Psoas muscle (tissue), 8 donors: ENCODE measurements around the gene ELOA. TPM values are rescaled to one million over a fixed set of nuclear protein-coding genes. Genes with fewer than 3 reads are reported as not detected.

Source experiments
- ATAC-seq, 4 donors: fragments of 200-7000 bp; cut with Tn5 transposase; one replicate each; pipeline ENCODE4 v1.9.1; 2020; ENCODE audit warnings: moderate library complexity in 3 of 4, mild to moderate bottlenecking in 2 of 4
- DNase-seq, 2 donors: peaks; one replicate each; pipeline ENCODE4 v3.0.0-alpha.2; 2020
- H3K27ac ChIP-seq: fragments of 200-600 bp; one replicate; pipeline ENCODE4 v1.8.0; 2022
- H3K27me3 ChIP-seq, 3 donors: fragments of 200-600 bp in 1 of 3; one replicate each; pipeline versions ENCODE4 v1.6.1 to v1.8.0; 2013 to 2022; ENCODE audit warnings: low read length in 2 of 3, mild to moderate bottlenecking in 2 of 3, moderate library complexity in 1 of 3; ENCODE audit not compliant: insufficient read depth in 3 of 3
- H3K36me3 ChIP-seq, 2 donors: fragments of 200-600 bp in 1 of 2; one replicate each; pipeline versions ENCODE4 v1.6.1 to v1.8.0; 2013 to 2022; ENCODE audit warnings: low read depth in 1 of 2, mild to moderate bottlenecking in 1 of 2, moderate library complexity in 1 of 2; ENCODE audit not compliant: insufficient read depth in 1 of 2
- H3K4me1 ChIP-seq: fragments of 200-600 bp; one replicate; pipeline ENCODE4 v1.8.0; 2022
- H3K4me3 ChIP-seq: fragments of 200-600 bp; one replicate; pipeline ENCODE4 v1.8.0; 2022; ENCODE audit warnings: mild to moderate bottlenecking
- H3K9me3 ChIP-seq: fragments of 200-600 bp; one replicate; pipeline ENCODE4 v1.8.0; 2022
- CTCF ChIP-seq: fragments of 200-600 bp; IDR thresholded peaks from one replicate; pipeline ENCODE4 v1.8.0; 2022; ENCODE audit warnings: antibody characterized with exemption
- WGBS, 3 donors: extraction: QIAGEN DNeasy Blood & Tissue Kit; methylation state at CpG; one replicate each; pipeline versions ENCODE4 v1.1.6 to v1.1.7; 2013; 5-methylcytosine and 5-hydroxymethylcytosine counted together
- intact Hi-C, 2 donors: fragments of 100-400 bp; cut with DNase I; formaldehyde crosslinking; loops; one replicate each; pipeline versions ENCODE4 v1.11.0 to v1.14.2; 2022
- polyA plus RNA-seq, 3 donors: library from polyadenylated mRNA; stranded (reverse); fragments of 200-250 nt; gene quantifications; one replicate each; pipeline ENCODE4 v1.2.3, GENCODE V29; 2013
- total RNA-seq, 4 donors: library from RNA; stranded (reverse); fragmentation: NEBNext Ultra II Directional in 2 of 4; extraction: Animal tissue kit (Norgen Biotek cat#: 25700) in 2 of 4; gene quantifications; one replicate each; pipeline versions ENCODE4 v1.2.1 to v1.2.4, GENCODE V29; 2021 to 2023
- donor health status: healthy with polysubstance abuse.
- donor health status: DM: no; HTN: no; CAD: no; lungs with moderate emphysema.
- donor health status: Bipolar disorder and iron deficiency.
- donor health status: healthy.
- donor health status: DM: yes; HTN: yes; CAD: no.
- donor health status: DM: no; HTN: no; CAD: no.
- donor health status: DM: no; HTN: no; CAD: no.
- donor health status: DM: yes; HTN: yes; CAD: no.

The ELOA gene
- total and polyA plus RNA-seq, 7 donors, result 19.8 to 68.9 (median 50.5) TPM

DNA sequence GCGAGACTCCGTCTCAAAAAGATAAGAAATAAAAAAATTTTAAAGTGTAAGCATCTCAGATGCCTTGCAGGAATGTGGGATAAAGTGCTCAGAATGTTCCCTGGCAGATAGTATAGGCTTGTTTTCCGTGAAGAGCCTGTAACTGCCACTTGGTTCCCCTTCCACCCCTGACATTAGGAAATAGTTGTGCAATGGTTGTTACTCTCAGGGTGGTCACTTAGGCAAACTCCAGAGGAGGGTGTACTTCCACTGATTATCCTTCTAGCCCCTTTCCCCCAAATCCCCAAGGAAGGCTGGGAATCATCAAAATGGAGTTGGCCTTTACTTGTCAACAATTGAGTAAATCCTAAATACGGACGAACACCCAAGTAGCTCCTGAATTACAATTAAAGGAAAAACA, 41.3 kb upstream of the ELOA start:
- no peak for DNase-seq
- Histone ChIP-seq H3K4me1 (peaks cover 9% of the 10 kb centered on the region), H3K4me3 (no peak overlapping the region), H3K36me3 (peaks cover 9 to 80% of the 10 kb centered on the region in 2 donors), H3K27ac (no peak overlapping the region), H3K27me3 (no peaks in the 10 kb centered on the region), H3K9me3 (no peaks in the 10 kb centered on the region)
- ATAC-seq, result peak in 1 of 4 donors; percentile 41
- intact Hi-C loops, result no loop called here
- WGBS, 3 donors, result 74 to 82% (median 78%) methylated on average over 5 of the region's 5 CpGs
- no peak for TF ChIP-seq CTCF

- intact Hi-C loops, result no loop called here
- H3K27ac ChIP-seq, result no peak overlapping the region
- H3K36me3 ChIP-seq, result peaks cover 6 to 54% of the 10 kb centered on the region in 2 donors
- H3K4me1 ChIP-seq, result peaks cover under 1% of the 10 kb centered on the region
- no peak for ATAC-seq
- no peaks in the 10 kb centered on the region for H3K27me3 ChIP-seq
- TF ChIP-seq CTCF, result no peak
- DNase-seq, result no peak
- no peak overlapping the region for H3K4me3 ChIP-seq
- 61 to 75% (median 67%) methylated on average over 6 of the region's 6 CpGs for WGBS, 3 donors
- H3K9me3 ChIP-seq, result no peaks in the 10 kb centered on the region
Observed at GRCh38 chr1:23704834-23705495, 38.3 kb upstream of the ELOA start.

- H3K27me3 ChIP-seq, result no peaks in the 10 kb centered on the region
- H3K36me3 ChIP-seq, result peaks cover 3 to 16% of the 10 kb centered on the region in 2 donors
- H3K9me3 ChIP-seq, result no peaks in the 10 kb centered on the region
- no peak for ATAC-seq
- no peak for DNase-seq
- no peak for TF ChIP-seq CTCF
- no peak overlapping the region for H3K27ac ChIP-seq
- no peak overlapping the region for H3K4me3 ChIP-seq
- 86 to 88% (median 87%) methylated on average over 4 of the region's 4 CpGs for WGBS, 3 donors
- intact Hi-C loops, result no loop called here
- H3K4me1 ChIP-seq, result no peaks in the 10 kb centered on the region
Observed at GRCh38 chr1:23709229-23709628, 34.0 kb upstream of the ELOA start.

DNA sequence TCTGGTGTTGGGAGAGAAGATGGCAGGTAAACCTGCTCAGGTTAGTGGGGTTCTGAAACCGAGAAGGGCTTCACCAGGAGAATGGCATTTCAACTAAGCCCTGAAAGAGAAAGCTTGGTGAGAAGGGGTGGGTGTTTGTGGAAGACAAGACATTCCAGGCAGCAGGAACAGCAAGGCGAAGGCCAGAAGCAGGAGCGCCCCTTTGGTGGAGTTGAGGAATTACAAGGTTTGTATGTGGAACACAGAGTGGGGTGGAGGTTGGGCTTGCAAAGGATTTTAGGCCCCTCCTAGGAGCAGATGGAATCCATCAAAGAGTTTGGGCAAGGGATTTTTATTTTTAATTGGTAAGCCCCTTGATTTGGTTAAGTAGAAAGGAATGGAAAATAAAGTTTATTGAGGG, 24.8 kb upstream of the ELOA start:
- intact Hi-C loops, result no loop called here
- H3K9me3 ChIP-seq, result no peaks in the 10 kb centered on the region
- 73 to 87% (median 77%) methylated on average over 3 of the region's 3 CpGs for WGBS, 3 donors
- peaks cover 18% of the 10 kb centered on the region for H3K4me1 ChIP-seq
- ATAC-seq, result peak in 2 of 4 donors; percentile 39 to 45
- no peaks in the 10 kb centered on the region for H3K36me3 ChIP-seq
- no peak for DNase-seq
- no peak for TF ChIP-seq CTCF
- H3K27ac ChIP-seq, result peak overlapping the region; percentile 77
- H3K27me3 ChIP-seq, result no peaks in the 10 kb centered on the region
- no peak overlapping the region for H3K4me3 ChIP-seq
